ENCODE measurements around the gene FXYD2. TPM values are rescaled to one million over a fixed set of nuclear protein-coding genes. Genes with fewer than 3 reads are reported as not detected.

Gene FXYD2
- total and polyA plus RNA-seq, 9 of the 15 experiments (the other 6 are each of a cell fraction or from before 2014, with no cell fraction given), result not detected

DNA sequence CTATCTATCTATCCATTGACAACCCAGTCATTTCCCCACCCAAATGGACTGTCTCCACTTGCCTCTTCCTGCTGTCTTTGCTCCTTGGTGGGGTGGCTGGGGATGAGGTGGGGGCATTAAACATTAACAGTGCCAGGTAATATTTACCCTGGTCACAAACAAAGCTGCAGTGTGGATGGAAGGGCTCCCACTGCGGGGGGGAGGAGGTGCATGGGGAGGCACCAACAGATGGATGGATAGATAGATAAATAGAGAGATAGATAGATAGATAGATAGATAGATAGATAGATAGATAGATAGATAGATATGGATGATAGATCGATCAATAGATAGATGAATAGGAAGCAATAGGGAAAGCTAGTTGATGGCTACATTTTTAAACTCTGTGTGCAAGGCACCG lies 2.3 kb upstream of the FXYD2 start:
- H3K9me1 ChIP-seq (ENCODE audit: control insufficient read depth, insufficient read depth, low read length), result no peaks in the 10 kb centered on the region
- no peak for ATAC-seq
- no peak overlapping the region for H3K27ac ChIP-seq (ENCODE audit: extremely low read depth, low read depth, low read length)
- no peak for FAIRE-seq
- H3K36me3 ChIP-seq (ENCODE audit: control insufficient read depth, insufficient read depth, low read length), result no peaks in the 10 kb centered on the region
- no peak overlapping the region for H2AFZ ChIP-seq (ENCODE audit: low read depth, low read length)
- H3K9me3 ChIP-seq (replicated peaks; ENCODE audit: control insufficient read depth, insufficient read depth, low read depth, low read length), result no peaks in the 10 kb centered on the region
- TF ChIP-seq GATAD2B (IDR thresholded peaks at IDR 0.05; ENCODE audit: borderline replicate concordance) (peak; percentile 62; the same call in 1 of the 2 replicates), MTA1 (IDR thresholded peaks at IDR 0.05; ENCODE audit: borderline replicate concordance) (0 out of 2 replicates have a peak, but pooled peaks have one; percentile 46), NR4A1 (CRISPR knock-in tag; IDR thresholded peaks at IDR 0.05) (no peak), NR4A1 (tag; IDR thresholded peaks at IDR 0.05) (no peak), JUN (IDR thresholded peaks at IDR 0.05; ENCODE audit: borderline replicate concordance, low read depth, low read length) (no peak), JUN (CRISPR knock-in tag; IDR thresholded peaks at IDR 0.05; ENCODE audit: borderline replicate concordance) (no peak), GATA2 (CRISPR knock-in tag; IDR thresholded peaks at IDR 0.05) (peak; percentile 50; the same call in 1 of the 2 replicates), DACH1 (IDR thresholded peaks at IDR 0.05; ENCODE audit: partially characterized antibody) (peak; percentile 99)
- TF ChIP-seq, protein P1, sequence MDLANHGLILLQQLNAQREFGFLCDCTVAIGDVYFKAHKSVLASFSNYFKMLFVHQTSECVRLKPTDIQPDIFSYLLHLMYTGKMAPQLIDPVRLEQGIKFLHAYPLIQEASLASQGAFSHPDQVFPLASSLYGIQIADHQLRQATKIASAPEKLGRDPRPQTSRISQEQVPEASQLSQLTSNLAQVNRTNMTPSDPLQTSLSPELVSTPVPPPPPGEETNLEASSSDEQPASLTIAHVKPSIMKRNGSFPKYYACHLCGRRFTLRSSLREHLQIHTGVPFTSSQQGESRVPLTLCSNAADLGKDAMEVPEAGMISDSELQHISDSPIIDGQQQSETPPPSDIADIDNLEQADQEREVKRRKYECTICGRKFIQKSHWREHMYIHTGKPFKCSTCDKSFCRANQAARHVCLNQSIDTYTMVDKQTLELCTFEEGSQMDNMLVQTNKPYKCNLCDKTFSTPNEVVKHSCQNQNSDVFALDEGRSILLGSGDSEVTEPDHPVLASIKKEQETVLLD (IDR thresholded peaks at IDR 0.05), result peak; percentile 79; the same call in 1 of the 2 replicates
- intact Hi-C loops (cut with micrococcal nuclease) (no loop called here), in situ Hi-C loops (cut with MboI) (no loop called here)
- no TSS peak for BruUV-seq (replicated peaks)
- H3K4me2 ChIP-seq (ENCODE audit: insufficient read depth, low read length), result no peak overlapping the region
- CTCF ChIA-PET (ENCODE audit: low intra/inter-chr PET ratio), result no interaction called here
- H3K4me1 ChIP-seq (replicated peaks in 1 of 2; ENCODE audit: control insufficient read depth in 2 of 2, insufficient read depth in 2 of 2, low read length in 2 of 2), result peaks cover 0 to 28% of the 10 kb centered on the region in 2 experiments; a peak in 1 of 5 replicates
- peaks cover 9% of the 10 kb centered on the region; the same call in 1 of the 2 replicates for H4K20me1 ChIP-seq (replicated peaks; ENCODE audit: control insufficient read depth, insufficient read depth, low read length)
- no peak for DNase-seq (ENCODE audit: extremely low read depth in 1 of 4, low spot score in 3 of 4)
- POLR2A ChIA-PET, result no interaction called here
- no peaks in the 10 kb centered on the region for H3K79me2 ChIP-seq (ENCODE audit: control insufficient read depth, insufficient read depth, low read length)
- peaks cover 29 to 85% of the 10 kb centered on the region in 2 experiments for H3K27me3 ChIP-seq (ENCODE audit: control insufficient read depth in 2 of 2, insufficient read depth in 2 of 2, low read length in 2 of 2)
- no peak overlapping the region for H3K9ac ChIP-seq (ENCODE audit: insufficient read depth in 1 of 2, low read depth in 2 of 2, low read length in 2 of 2)
- 15% methylated on average over 3 of the region's 3 CpGs for WGBS (ENCODE audit: insufficient coverage, low coverage, missing lambda C conversion rate)
- no peak overlapping the region for H3K4me3 ChIP-seq
